K562 (cell line): ENCODE data around the gene HOXA5. TPM values are rescaled to one million over a fixed set of nuclear protein-coding genes. Genes with fewer than 3 reads are reported as not detected.

Experiments
- ATAC-seq: fragments of 200-7000 bp; cut with Tn5 transposase; 3 replicates; pipeline ENCODE4 v1.9.1; 2020; ENCODE audit warnings: moderate library complexity
- BruUV-seq: library from RNA; stranded (reverse); fragments of 400-500 nt; replicated peaks from 2 replicates; lab custom pipeline; 2021; lab: Mats Ljungman, UMichigan
- CTCF ChIA-PET: fragments of 300-600 bp; formaldehyde crosslinking; extraction: SDS; loops from one replicate; lab custom pipeline; 2021; ENCODE audit warnings: low intra/inter-chr PET ratio; lab: Yijun Ruan, JAX
- POLR2A ChIA-PET: fragments of 300-600, 350-650 bp; sonication (Branson Sonifier 250); formaldehyde crosslinking; extraction: SDS; loops from one replicate; lab custom pipeline; 2021; ENCODE audit warnings: antibody characterized with exemption, inconsistent platforms; lab: Yijun Ruan, JAX
- DNase-seq, 4 experiments: peaks; one replicate each; pipeline versions ENCODE4 v3.0.0 to v3.0.0-alpha.2; 2011 to 2018; ENCODE audit warnings: low spot score in 3 of 4, mixed read lengths in 3 of 4; ENCODE audit errors: extremely low read depth in 1 of 4
- FAIRE-seq: peaks from 2 replicates; lab custom pipeline; 2011; peaks lifted over from hg19 to GRCh38; lab: Jason Lieb, UNC
- H2AFZ ChIP-seq: 2 replicates; pipeline ENCODE4 v1.6.0; 2011; ENCODE audit warnings: low read depth, low read length, control low read depth, inconsistent platforms
- H3K27ac ChIP-seq: fragments of 200-600 bp; 3 replicates; pipeline ENCODE4 v1.8.0; 2011; ENCODE audit warnings: low read depth, mild to moderate bottlenecking, control low read depth, inconsistent platforms, low read length, moderate library complexity, mixed read lengths; ENCODE audit errors: extremely low read depth
- H3K27me3 ChIP-seq, 2 experiments: fragments of 300-600 bp in 1 of 2; 2 replicates in 1 of 2; 3 replicates in 1 of 2; pipeline versions ENCODE4 v1.6.0 to v1.8.0; 2011; ENCODE audit warnings: inconsistent platforms in 2 of 2, low read length in 2 of 2, mild to moderate bottlenecking in 1 of 2, mixed read lengths in 1 of 2, moderate library complexity in 1 of 2; ENCODE audit not compliant: control insufficient read depth in 2 of 2, insufficient read depth in 2 of 2
- H3K36me3 ChIP-seq: fragments of 300-600 bp; 3 replicates; pipeline ENCODE4 v1.8.0; 2011; ENCODE audit warnings: mild to moderate bottlenecking, low read length, inconsistent platforms; ENCODE audit not compliant: control insufficient read depth, insufficient read depth
- H3K4me1 ChIP-seq, 2 experiments: fragments of 200-600 bp in 1 of 2; replicated peaks in 1 of 2; 2 replicates in 1 of 2; 3 replicates in 1 of 2; pipeline versions ENCODE4 v1.5.1 to v1.8.0; 2011; ENCODE audit warnings: inconsistent platforms in 2 of 2, low read length in 2 of 2, mild to moderate bottlenecking in 1 of 2, mixed read lengths in 1 of 2, moderate library complexity in 1 of 2; ENCODE audit not compliant: control insufficient read depth in 2 of 2, insufficient read depth in 2 of 2
- H3K4me2 ChIP-seq: 2 replicates; pipeline ENCODE4 v1.6.1; 2011; ENCODE audit warnings: low read length, control low read depth, inconsistent platforms, mixed read lengths; ENCODE audit not compliant: insufficient read depth
- H3K4me3 ChIP-seq: fragments of 200-600 bp; sonication (generic), shearing (Covaris generic); 2 replicates; pipeline ENCODE4 v1.5.1; 2016; ENCODE audit warnings: control low read depth, inconsistent platforms
- H3K79me2 ChIP-seq: fragments of 200-600 bp; 3 replicates; pipeline ENCODE4 v1.8.0; 2011; ENCODE audit warnings: low read length, inconsistent platforms; ENCODE audit not compliant: control insufficient read depth, insufficient read depth
- H3K9ac ChIP-seq, 2 experiments: 2 replicates each; pipeline versions ENCODE4 v1.6.0 to v1.6.1; 2011; ENCODE audit warnings: low read depth in 2 of 2, low read length in 2 of 2, control low read depth in 1 of 2, inconsistent platforms in 1 of 2, mild to moderate bottlenecking in 1 of 2, mixed read lengths in 1 of 2; ENCODE audit not compliant: insufficient read depth in 1 of 2
- H3K9me1 ChIP-seq: one replicate; pipeline ENCODE4 v1.6.0; 2011; ENCODE audit warnings: inconsistent platforms, mild to moderate bottlenecking, low read length, moderate library complexity; ENCODE audit not compliant: control insufficient read depth, insufficient read depth
- H3K9me3 ChIP-seq: replicated peaks from 2 replicates; pipeline ENCODE4 v1.5.1; 2011; ENCODE audit warnings: low read depth, low read length, inconsistent platforms; ENCODE audit not compliant: control insufficient read depth, insufficient read depth
- H4K20me1 ChIP-seq: replicated peaks from 2 replicates; pipeline ENCODE4 v1.6.1; 2011; ENCODE audit warnings: low read length, inconsistent platforms, mixed read lengths; ENCODE audit not compliant: control insufficient read depth, insufficient read depth
- ADNP ChIP-seq: fragments of 200-800 bp; sonication (Bioruptor generic); IDR thresholded peaks from 2 replicates; pipeline ENCODE4 v1.6.1; 2016; ENCODE audit warnings: missing genetic modification characterization, missing compliant biosample characterization
- CCNT2 ChIP-seq: IDR thresholded peaks from 2 replicates; pipeline ENCODE4 v1.6.1; 2011; ENCODE audit warnings: borderline replicate concordance, low read depth, mild to moderate bottlenecking, moderate library complexity, mixed read lengths, low read length; ENCODE audit not compliant: insufficient read length; ENCODE audit errors: extremely low read depth
- DDX20 ChIP-seq: fragments of 450-650 bp; IDR thresholded peaks from 2 replicates; pipeline ENCODE4 v1.6.1; 2016; ENCODE audit warnings: missing genetic modification characterization, low read depth, mild to moderate bottlenecking, missing compliant biosample characterization, moderate library complexity
- ETV6 ChIP-seq, 3 experiments: fragments of 150-350 bp in 1 of 3; sonication (generic) in 1 of 3; formaldehyde crosslinking in 1 of 3; IDR thresholded peaks; 2 replicates each; pipeline versions ENCODE4 v1.6.1 to v1.8.0; 2014 to 2022; ENCODE audit warnings: borderline replicate concordance in 2 of 3, low read depth in 2 of 3, antibody characterized with exemption in 1 of 3, low read length in 1 of 3, mild to moderate bottlenecking in 1 of 3, missing genetic modification reagents in 1 of 3
- KLF13 ChIP-seq: fragments of 450-650 bp; IDR thresholded peaks from 2 replicates; pipeline ENCODE4 v1.6.1; 2016; ENCODE audit warnings: missing genetic modification characterization, low read depth, mild to moderate bottlenecking, missing compliant biosample characterization, moderate library complexity, borderline replicate concordance
- MTA1 ChIP-seq: fragments of 450-650 bp; IDR thresholded peaks from 2 replicates; pipeline ENCODE4 v1.6.1; 2017; ENCODE audit warnings: borderline replicate concordance
- RAD51 ChIP-seq: fragments of 450-650 bp; IDR thresholded peaks from 2 replicates; pipeline ENCODE4 v1.7.1; 2016; ENCODE audit warnings: low read depth, mild to moderate bottlenecking, borderline replicate concordance
- RBM25 ChIP-seq: fragments of 200-400 bp; formaldehyde crosslinking; IDR thresholded peaks from 2 replicates; pipeline ENCODE4 v1.6.1; 2018; ENCODE audit warnings: low read length, low read depth, moderate library complexity; ENCODE audit not compliant: severe bottlenecking
- SMAD4 ChIP-seq: fragments of 250-450 bp; sonication (Bioruptor Pico); conservative IDR thresholded peaks from 2 replicates; pipeline ENCODE4 v1.8.0; 2021; ENCODE audit warnings: inconsistent platforms, mild to moderate bottlenecking, moderate library complexity
- SMARCA5 ChIP-seq: fragments of 450-650 bp; IDR thresholded peaks from 2 replicates; pipeline ENCODE4 v1.6.1; 2016
- ZBED1 ChIP-seq: IDR thresholded peaks from 2 replicates; pipeline ENCODE4 v1.6.1; 2014
- ZBTB8A ChIP-seq: fragments of 450-650 bp; IDR thresholded peaks from 2 replicates; pipeline ENCODE4 v1.6.1; 2018; ENCODE audit warnings: mild to moderate bottlenecking, moderate library complexity; ENCODE audit not compliant: partially characterized antibody
- ZNF197 ChIP-seq: fragments of 200-800 bp; sonication (Bioruptor generic); IDR thresholded peaks from 2 replicates; pipeline ENCODE4 v1.6.1; 2016; ENCODE audit warnings: low read depth, missing genetic modification characterization, missing compliant biosample characterization
- WGBS: fragments of 100-300 bp; shearing (Covaris generic); methylation state at CpG from one replicate; pipeline ENCODE4 v1.1.6; 2016; ENCODE audit warnings: low coverage, mixed read lengths; ENCODE audit not compliant: insufficient coverage; ENCODE audit errors: missing lambda C conversion rate; 5-methylcytosine and 5-hydroxymethylcytosine counted together
- in situ Hi-C: fragments of 300-500 bp; cut with MboI; formaldehyde crosslinking; loops from 4 replicates; pipeline ENCODE4 v1.15.0; 2018; ENCODE audit warnings: inconsistent platforms, mixed read lengths
- intact Hi-C: fragments of 100-400 bp; cut with micrococcal nuclease; formaldehyde crosslinking; loops from 2 replicates; pipeline ENCODE4 v1.14.2; 2022
- polyA plus RNA-seq, 8 experiments: library from polyadenylated mRNA; depleted of rRNA in 4 of 8; stranded (reverse) in 5 of 8; unstranded in 3 of 8; fragments of >200 nt; fragmentation: Nextera tagmentation in 2 of 8; fragmentation: Illumina TruSeq in 1 of 8; extraction: Ambion mirVana in 2 of 8; extraction: Trizol in 1 of 8; gene quantifications; 2 replicates each; pipeline versions ENCODE4 v1.2.1 to v1.2.3, GENCODE V29; 2011 to 2014; ENCODE audit warnings: inconsistent platforms in 1 of 8, missing spikeins in 1 of 8
- total RNA-seq, 7 experiments: library from RNA; depleted of rRNA in 6 of 7; stranded (reverse); fragments of >200 nt in 6 of 7; fragmentation: Illumina TruSeq in 2 of 7; extraction: Trizol in 2 of 7; gene quantifications; 2 replicates each; pipeline versions ENCODE4 v1.2.1 to v1.2.3, GENCODE V29; 2011 to 2021; ENCODE audit warnings: low replicate concordance in 1 of 7
- TF ChIP-seq, protein P1 (sequence below): fragments of 250-450 bp; sonication (Bioruptor Pico); IDR thresholded peaks from 2 replicates; pipeline ENCODE4 v1.4.0; 2020; ENCODE audit warnings: mild to moderate bottlenecking
- TF ChIP-seq, protein P2 (sequence below): fragments of 250-450 bp; sonication (Bioruptor Pico); IDR thresholded peaks from 2 replicates; pipeline ENCODE4 v1.4.0; 2020; ENCODE audit warnings: borderline replicate concordance

The HOXA5 gene
- total and polyA plus RNA-seq, 9 of the 15 experiments (the other 6 are each of a cell fraction or from before 2014, with no cell fraction given), result 0.13 TPM; not detected in 8

DNA sequence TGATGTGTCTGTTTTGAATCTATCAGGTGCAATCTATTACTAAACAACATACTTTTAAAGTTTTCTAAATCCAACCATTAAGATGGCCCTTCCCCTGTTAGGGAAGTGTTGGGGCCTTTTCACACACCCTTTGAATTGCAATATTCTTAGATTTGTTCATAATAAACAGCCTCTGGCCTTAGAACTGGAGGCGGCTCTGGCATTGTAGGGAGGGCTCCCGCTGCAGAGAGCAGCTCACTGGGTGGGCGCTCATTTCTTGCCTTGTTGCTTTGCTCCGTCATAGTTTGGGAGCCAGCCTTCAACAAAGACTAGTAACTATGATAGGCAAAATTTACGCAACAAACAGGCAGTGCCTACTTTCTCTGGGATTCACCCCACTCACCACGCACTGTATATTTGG lies 34.9 kb upstream of the HOXA5 start (continued):
- TF ChIP-seq, protein P1, sequence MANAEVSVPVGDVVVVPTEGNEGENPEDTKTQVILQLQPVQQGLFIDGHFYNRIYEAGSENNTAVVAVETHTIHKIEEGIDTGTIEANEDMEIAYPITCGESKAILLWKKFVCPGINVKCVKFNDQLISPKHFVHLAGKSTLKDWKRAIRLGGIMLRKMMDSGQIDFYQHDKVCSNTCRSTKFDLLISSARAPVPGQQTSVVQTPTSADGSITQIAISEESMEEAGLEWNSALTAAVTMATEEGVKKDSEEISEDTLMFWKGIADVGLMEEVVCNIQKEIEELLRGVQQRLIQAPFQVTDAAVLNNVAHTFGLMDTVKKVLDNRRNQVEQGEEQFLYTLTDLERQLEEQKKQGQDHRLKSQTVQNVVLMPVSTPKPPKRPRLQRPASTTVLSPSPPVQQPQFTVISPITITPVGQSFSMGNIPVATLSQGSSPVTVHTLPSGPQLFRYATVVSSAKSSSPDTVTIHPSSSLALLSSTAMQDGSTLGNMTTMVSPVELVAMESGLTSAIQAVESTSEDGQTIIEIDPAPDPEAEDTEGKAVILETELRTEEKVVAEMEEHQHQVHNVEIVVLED, result no peak
- TF ChIP-seq KLF13 (tag) (no peak), SMAD4 (CRISPR knock-in tag) (no peak), DDX20 (tag) (no peak), MTA1 (no peak)
- TF ChIP-seq, protein P2, sequence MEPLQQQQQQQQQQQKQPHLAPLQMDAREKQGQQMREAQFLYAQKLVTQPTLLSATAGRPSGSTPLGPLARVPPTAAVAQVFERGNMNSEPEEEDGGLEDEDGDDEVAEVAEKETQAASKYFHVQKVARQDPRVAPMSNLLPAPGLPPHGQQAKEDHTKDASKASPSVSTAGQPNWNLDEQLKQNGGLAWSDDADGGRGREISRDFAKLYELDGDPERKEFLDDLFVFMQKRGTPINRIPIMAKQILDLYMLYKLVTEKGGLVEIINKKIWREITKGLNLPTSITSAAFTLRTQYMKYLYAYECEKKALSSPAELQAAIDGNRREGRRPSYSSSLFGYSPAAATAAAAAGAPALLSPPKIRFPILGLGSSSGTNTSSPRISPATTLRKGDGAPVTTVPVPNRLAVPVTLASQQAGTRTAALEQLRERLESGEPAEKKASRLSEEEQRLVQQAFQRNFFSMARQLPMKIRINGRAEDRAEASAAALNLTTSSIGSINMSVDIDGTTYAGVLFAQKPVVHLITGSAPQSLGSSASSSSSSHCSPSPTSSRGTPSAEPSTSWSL (CRISPR knock-in tag), result no peak
- TF ChIP-seq, all 486 proteins: peak for 0

DNA sequence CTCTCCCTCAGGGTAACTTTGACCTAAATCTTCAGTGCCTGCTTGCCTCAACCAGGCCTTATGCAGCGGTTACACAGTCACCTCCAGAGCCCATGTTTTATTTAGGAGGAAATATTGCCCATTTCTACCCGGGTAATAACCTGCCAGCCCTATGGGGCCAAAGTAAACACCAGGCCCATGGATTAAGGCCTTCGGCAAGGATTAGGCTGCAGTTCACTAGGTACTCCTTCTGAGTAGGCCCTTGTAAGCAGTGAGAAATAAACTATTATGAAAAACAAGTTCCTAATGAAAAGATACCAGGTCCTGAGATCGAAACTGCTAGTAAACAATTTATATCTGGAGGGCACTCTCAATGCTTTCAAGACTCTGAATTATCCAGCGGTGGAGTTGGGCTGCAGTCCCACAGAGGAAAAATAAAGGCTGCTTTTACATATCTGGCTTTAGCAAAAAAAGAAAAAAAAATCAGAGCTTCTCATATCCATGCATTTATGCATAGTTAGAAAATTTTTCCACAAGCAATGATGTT lies 34.4 kb upstream of the HOXA5 start:
- no peak overlapping the region for H2AFZ ChIP-seq
- intact Hi-C loops, result no loop called here
- H4K20me1 ChIP-seq, result no peaks in the 10 kb centered on the region
- H3K9me3 ChIP-seq, result no peaks in the 10 kb centered on the region; the same call in 1 of the 2 replicates
- H3K9ac ChIP-seq, result no peak overlapping the region
- no peaks in the 10 kb centered on the region for H3K9me1 ChIP-seq
- H3K27me3 ChIP-seq, result peaks cover 29 to 73% of the 10 kb centered on the region in 2 experiments
- no TSS peak for BruUV-seq
- in situ Hi-C loops, result no loop called here
- H3K79me2 ChIP-seq, result no peaks in the 10 kb centered on the region
- POLR2A ChIA-PET, result no interaction called here
- H3K36me3 ChIP-seq, result no peaks in the 10 kb centered on the region
- CTCF ChIA-PET, result no interaction called here
- FAIRE-seq (no peak), ATAC-seq (no peak), DNase-seq (no peak)
- H3K27ac ChIP-seq, result no peak overlapping the region
- H3K4me1 ChIP-seq, result peaks cover 0 to 7% of the 10 kb centered on the region in 2 experiments; a peak in 1 of 5 replicates
- H3K4me3 ChIP-seq, result no peak overlapping the region
- whole genome bisulfite sequencing, result 3% methylated on average over 5 of the region's 5 CpGs
- no peak overlapping the region for H3K4me2 ChIP-seq
- TF ChIP-seq ADNP (tag) (no peak), ZBTB8A (no peak), CCNT2 (no peak), SMARCA5 (no peak), ETV6 (IDR thresholded peaks at IDR 0.05; ENCODE audit: borderline replicate concordance in 1 of 2, low read depth in 2 of 2, low read length in 1 of 2) (no peak), ETV6 (CRISPR knock-in tag; IDR thresholded peaks at IDR 0.05; ENCODE audit: borderline replicate concordance) (no peak), RAD51 (no peak), ZBED1 (no peak), RBM25 (no peak), ZNF197 (CRISPR knock-in tag) (no peak)
